Measurements from ENCODE around the gene LHX4.

- TF ChIP-seq CTCF (IDR thresholded peaks at IDR 0.05 in 2 of 3, conservative IDR thresholded peaks at IDR 0.05 in 1 of 3; ENCODE audit: insufficient read depth in 2 of 3, low read depth in 1 of 3, low read length in 3 of 3) (no peak), KAT8 (IDR thresholded peaks at IDR 0.05; ENCODE audit: low read depth) (no peak), TOE1 (IDR thresholded peaks at IDR 0.05; ENCODE audit: borderline replicate concordance) (no peak), TOE1 (CRISPR knock-in tag; IDR thresholded peaks at IDR 0.05; ENCODE audit: borderline replicate concordance, low read depth) (no peak), POLR2AphosphoS5 (IDR thresholded peaks at IDR 0.05; ENCODE audit: control insufficient read depth, insufficient read depth, low read depth, low read length) (no peak), CHD1 (IDR thresholded peaks at IDR 0.05; ENCODE audit: low read length) (no peak), SPI1 (IDR thresholded peaks at IDR 0.05; ENCODE audit: borderline replicate concordance, low read depth, low read length) (no peak), DEAF1 (CRISPR knock-in tag; IDR thresholded peaks at IDR 0.05) (no peak), CEBPB (tag; IDR thresholded peaks at IDR 0.05) (no peak), ZSCAN29 (IDR thresholded peaks at IDR 0.05) (no peak), NR2C2 (CRISPR knock-in tag; IDR thresholded peaks at IDR 0.05) (no peak), NR2C2 (tag; IDR thresholded peaks at IDR 0.05) (no peak), SRSF3 (IDR thresholded peaks at IDR 0.05; ENCODE audit: insufficient read depth, low read length) (no peak), RFX7 (CRISPR knock-in tag; IDR thresholded peaks at IDR 0.05) (no peak), PHF8 (IDR thresholded peaks at IDR 0.05; ENCODE audit: borderline replicate concordance, low read length) (no peak), TAF1 (IDR thresholded peaks at IDR 0.05; ENCODE audit: control insufficient read depth, extremely low read depth, insufficient read depth, low read length, severe bottlenecking) (no peak)
Measured at GRCh38 chr1:180274221-180274620, 44.2 kb downstream of the LHX4 start.

All from K562 (cell line).